Measurements from ENCODE around the gene ZNF511.
A peak's percentile ranks its signal among the peaks of the same experiment; 100 is the strongest.

The ZNF511 gene

DNA sequence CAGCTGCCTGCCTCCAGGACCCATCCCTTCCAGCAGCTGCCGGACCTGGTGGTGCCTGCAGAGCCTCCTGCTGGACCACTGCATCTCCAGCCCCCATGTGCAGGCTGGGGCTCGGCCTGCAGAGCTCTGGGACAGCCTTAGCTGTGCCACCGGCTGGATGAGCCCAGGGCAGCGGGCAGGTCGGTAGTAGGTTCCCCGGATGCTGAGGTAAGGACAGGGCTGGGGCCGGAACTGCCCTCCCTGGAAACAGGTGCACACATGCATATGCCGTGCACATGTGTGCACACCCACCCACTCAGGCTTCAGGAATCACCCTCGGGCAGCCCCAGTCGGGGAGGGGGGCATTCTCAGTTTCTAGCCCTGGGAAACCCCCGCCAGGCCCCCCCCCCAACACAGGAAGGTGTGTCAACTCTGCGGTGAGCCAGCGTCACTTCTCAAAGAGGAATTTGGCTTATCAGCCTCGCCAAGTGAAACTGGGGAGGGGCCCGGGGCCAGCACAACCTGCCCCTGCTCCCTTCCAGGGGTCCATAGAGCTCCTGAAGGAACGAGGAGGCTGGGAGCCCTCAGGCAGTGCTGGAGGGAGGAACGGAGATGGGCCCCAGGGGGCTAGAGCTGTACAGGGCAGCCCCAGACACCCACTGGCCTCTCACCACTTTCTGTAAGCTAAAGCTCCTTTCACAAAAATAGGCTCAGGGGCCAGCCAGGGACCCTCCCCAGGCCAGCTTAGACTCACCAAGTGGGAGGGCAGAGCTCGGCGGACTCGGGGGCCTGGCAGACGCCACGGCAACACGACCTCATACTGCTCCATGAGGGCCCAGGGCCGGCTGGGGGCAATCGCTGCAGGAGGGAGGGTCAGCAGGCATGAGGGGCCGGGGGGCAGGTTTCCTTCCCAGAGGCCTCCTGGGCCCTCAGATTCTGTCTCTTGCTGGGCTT lies 33.7 kb upstream of the ZNF511 start:
- DNase-seq = no peak

DNA sequence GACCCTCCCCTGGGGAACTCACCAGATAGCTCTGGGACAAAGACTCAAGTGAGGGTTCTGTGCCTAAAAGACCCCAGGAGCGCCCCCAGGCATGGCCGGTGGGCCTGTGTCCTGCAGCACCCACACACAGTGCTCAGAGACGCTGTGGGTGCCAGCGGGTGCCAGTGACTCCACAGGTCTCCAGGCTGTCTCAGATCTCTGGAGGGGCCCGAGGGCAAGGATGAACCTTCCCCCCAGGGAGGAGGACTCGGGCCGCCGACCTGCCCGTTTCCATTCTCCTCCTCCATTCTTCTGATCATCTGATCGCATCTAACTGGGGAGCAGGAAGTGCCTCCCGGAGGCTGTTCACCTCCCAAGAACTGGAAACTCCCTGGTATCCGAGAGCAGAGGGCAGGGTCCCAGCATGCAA lies 33.0 kb upstream of the ZNF511 start:
- DNase-seq = no peak

GRCh38 chr10:133276100-133276434 lies 32.6 kb upstream of the ZNF511 start:
- DNase-seq = no peak

- DNase-seq = peak in 1 of 2 experiments; percentile 60
Measured at GRCh38 chr10:133276435-133277201, 32.1 kb upstream of the ZNF511 start, which contains the start of gene ADAM8. Gene ADAM8 (minus strand): TSS chr10:133276868. CDS start chr10:133276817, 51 bp downstream.

DNA sequence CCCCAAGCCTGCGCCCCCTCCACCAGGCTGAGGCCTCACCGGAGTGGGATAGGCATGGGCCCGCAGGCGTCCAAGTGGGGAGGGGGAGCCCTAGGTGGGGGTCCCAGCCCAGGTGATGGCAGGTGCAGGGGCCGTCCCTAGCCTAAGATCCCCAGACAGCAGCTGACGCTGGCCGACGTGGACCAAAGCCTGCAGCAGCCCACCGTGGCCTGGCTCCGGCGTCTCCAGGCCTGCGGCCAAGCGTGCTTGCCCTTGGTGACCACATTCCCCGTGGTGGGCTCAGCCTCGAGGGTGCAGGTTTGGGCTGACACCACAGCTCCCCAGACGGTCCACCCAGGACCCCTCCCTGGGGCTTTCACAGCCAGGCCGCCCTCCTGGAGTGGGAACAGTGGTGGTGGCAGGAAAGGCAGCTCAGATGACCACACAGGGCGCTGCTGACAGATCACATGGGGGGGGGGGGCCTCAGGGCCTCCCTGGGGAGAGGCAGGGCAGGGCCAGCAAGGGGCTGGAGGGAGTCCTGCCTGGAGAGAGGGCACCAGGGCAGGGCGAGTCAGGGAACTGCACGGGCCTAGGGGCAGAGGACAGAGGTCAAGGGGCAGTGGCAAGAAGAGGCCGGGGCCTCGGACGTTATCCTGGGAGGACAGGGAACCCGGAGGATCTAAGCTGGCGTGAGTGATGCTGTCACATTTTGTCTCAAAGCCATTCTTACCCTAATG lies 31.3 kb upstream of the ZNF511 start:
- no peak for DNase-seq

GRCh38 chr10:133277993-133278576 lies 30.6 kb upstream of the ZNF511 start:
- no peak for DNase-seq

DNA sequence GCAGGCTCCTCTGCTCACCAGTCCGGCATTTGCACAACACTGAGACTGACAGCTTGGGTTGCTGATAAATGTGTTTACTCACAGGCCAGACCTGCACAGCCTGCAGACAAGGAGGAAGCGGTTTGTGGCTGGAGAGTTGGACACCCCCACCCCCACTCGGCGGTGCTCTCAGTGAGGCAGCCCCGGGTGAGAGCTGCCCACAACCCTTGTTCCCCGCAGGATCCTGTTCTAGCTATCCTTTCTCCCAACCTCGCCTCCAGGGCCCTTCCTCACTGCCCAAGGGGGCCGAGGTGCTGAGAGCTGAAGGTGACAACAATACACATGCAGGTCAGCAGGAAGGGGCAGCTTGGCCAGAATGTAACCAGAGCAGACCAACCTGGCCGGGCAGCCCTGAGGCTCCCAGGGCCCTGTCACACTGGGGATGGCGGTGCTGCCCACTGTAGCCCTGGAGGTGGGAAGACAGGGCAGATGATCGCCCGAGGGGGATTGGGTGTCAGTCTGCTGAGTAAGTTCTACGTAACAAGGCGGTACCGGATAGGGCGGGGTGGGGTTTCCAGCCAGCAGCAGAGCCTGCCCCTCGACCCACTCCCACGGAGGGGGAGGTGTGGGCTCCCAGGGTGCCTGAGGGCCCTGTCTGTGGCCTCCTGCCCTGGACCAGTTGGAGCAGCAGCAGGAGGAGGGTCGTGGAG lies 30.0 kb upstream of the ZNF511 start:
- DNase-seq = no peak

GRCh38 chr10:133279326-133280226 lies 29.1 kb upstream of the ZNF511 start:
- DNase-seq = no peak

DNA sequence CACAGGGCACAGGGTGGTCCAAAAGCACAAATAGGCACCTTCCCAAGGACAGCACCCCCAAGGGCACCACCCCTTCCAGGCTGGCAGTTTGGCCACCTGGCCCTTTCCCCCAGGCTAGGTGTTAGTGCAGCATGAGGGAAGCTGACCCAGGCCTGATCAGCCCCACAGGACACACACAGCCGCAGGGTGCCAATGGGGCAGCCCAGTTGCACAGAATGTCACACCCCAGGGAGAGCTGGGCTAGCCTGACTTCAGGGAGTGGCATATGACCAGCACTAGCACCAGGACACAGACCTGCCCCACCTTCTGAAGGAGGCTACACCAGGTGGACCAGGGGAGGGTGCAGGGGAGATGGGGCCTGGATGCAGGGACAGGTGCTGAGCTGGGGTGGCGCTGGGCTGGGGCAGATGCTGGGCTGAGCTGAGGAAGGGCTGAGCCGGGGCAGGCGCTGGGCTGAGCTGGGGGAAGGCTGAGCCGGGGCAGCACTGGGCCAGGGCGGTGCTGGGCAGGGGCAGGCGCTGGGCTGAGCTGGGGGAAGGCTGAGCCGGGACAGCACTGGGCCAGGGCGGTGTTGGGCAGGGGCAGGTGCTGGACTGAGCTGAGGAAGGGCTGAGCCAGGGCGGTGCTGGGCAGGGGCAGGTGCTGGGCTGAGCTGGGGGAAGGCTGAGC lies 28.2 kb upstream of the ZNF511 start:
- DNase-seq = no peak

DNA sequence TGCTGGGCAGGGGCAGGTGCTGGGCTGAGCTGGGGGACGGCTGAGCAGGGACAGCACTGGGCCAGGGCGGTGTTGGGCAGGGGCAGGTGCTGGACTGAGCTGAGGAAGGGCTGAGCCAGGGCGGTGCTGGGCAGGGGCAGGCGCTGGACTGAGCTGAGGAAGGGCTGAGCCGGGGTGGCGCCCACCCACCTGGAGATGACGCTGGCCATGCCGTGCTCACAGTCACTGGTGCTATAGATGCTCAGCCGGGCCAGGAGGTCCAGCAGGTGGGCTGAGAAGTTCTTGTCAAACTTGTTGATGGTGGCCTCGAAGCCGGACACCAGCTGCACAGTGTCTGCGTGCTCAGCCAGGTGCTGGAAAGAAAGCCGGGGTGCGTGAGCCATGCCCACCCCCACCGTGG lies 27.6 kb upstream of the ZNF511 start:
- no peak for DNase-seq

- DNase-seq = no peak
Measured at GRCh38 chr10:133281628-133282372, 26.9 kb upstream of the ZNF511 start.

DNA sequence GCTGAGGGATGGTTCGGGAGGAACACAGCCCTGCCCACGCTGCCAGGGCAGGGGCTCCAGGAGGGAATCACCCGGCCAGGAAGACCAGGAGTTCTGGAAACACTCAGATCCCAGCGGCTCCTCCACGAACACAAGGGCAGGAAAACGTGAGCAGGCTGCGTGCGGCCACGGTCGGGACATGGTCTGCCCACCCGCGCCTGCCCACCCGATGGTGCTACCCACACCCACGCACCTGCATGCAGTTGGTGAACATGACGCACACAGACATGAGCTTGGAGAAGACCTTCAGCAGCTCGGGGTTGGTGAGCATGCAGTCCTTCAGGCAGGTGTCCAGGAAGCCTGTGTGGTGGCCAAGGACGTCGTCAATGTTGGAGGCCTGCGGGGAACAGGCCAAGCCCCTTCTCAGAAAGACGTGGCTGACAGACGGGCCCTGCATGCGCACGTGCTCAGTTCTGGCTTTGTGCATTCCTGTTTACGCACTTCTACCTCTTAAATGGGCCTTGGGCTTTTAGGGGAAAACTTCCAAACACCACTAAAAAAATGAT lies 25.8 kb upstream of the ZNF511 start:
- no peak for DNase-seq

- no peak for DNase-seq
Measured at GRCh38 chr10:133283931-133284330, 24.8 kb upstream of the ZNF511 start.

DNA sequence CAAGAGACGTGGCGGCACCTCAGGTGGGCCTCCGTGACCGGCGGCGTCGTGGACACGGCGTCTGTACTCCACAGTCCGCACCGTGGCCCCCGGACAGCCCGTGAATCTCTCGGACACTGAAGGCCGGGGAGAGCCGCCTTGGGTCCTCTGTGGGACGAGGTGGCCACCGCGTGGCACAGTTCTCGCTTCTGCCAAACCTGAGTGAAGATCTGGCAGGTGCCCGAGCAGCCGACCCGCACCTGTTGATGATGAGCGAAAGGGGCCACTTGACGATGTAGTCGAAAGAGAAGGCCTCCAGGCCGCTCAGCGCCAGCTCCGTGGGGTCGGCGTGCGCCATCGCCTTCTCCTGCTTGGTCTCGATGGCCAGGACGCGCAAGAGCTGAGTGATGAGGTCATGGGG lies 23.5 kb upstream of the ZNF511 start:
- DNase-seq = no peak

DNA sequence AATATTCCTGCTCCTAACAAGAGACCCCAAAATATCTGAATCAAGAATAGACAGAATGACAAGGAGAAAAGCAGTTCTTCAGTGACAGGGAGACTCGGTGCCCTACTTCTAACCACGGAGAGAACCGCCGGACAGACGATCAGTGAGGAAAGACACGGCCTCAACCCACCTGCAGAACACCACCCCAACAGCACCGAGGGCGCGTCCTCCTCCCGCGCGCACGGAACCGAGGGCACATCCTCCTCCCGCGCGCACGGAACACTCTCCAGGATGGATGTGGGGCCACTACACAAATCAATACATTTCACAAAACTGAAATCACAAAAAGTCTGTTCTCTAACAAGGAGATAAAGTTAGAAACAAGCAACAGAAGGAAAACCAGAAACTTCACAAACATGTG lies 22.3 kb upstream of the ZNF511 start:
- DNase-seq = no peak

- DNase-seq = no peak
Measured at GRCh38 chr10:133287832-133288500, 20.7 kb upstream of the ZNF511 start.

DNA sequence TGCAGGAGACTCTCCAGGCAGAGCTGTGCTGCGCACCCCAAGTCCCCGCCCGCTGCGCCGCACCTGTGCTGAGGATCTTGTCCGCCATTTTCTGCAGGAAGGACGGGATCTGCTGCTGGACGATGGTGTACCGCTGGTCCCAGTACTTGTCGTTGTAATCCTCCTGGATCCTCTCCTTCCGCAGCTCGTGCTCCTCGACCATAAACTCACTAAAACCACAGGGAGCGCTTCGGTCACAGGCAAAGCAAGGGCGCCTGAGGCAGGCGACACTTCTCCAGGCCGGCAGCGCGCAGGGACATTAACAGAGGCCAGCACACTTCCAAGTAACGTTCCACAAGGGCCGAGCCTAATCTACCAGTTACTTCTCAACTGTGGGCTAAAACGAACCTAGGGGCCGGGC lies 19.0 kb upstream of the ZNF511 start:
- DNase-seq = no peak

GRCh38 chr10:133292919-133293809 lies 15.6 kb upstream of the ZNF511 start:
- DNase-seq = no peak
